ENCODE results near the gene ASAP2.

DNA sequence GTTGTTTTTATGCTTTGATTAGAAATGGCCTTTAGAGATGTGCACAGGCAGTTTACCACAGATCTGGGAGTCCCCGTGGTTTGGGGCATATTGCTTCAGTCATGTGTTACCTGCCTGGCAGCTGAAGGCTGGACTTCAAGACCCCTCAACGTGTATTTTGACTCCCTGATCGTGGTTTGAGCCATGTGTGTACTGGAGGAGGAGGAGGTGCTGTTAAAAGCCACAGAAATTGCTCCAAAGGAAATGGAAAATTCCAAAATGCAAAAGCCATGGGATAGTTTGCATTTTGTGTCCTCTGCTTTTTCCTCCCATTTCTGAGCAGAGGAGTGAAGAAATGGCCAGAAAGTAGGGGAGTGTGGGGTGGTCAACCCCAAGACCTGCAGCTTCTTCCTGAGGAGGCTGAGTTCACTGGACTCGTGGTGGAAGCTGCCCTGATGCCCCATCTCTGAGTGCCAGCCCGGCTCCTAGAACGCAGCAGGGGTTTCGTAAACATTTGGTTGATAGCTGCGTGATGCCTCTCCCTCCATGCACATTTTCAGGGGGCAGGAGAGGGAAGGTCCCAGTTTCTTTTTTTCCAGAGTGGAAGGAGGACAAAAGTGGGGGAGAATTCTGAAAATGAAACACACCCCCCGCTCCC is 171.0 kb downstream of the ASAP2 start:
- TF ChIP-seq, protein P1, sequence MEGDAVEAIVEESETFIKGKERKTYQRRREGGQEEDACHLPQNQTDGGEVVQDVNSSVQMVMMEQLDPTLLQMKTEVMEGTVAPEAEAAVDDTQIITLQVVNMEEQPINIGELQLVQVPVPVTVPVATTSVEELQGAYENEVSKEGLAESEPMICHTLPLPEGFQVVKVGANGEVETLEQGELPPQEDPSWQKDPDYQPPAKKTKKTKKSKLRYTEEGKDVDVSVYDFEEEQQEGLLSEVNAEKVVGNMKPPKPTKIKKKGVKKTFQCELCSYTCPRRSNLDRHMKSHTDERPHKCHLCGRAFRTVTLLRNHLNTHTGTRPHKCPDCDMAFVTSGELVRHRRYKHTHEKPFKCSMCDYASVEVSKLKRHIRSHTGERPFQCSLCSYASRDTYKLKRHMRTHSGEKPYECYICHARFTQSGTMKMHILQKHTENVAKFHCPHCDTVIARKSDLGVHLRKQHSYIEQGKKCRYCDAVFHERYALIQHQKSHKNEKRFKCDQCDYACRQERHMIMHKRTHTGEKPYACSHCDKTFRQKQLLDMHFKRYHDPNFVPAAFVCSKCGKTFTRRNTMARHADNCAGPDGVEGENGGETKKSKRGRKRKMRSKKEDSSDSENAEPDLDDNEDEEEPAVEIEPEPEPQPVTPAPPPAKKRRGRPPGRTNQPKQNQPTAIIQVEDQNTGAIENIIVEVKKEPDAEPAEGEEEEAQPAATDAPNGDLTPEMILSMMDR (conservative IDR thresholded peaks at IDR 0.05; ENCODE audit: low read length): no peak
- no peak for TF ChIP-seq EZH2phosphoT487 (IDR thresholded peaks at IDR 0.05; ENCODE audit: borderline replicate concordance)
